Left cardiac atrium (tissue), 4 donors: ENCODE results near the gene MARK4. TPM values are rescaled to one million over a fixed set of nuclear protein-coding genes. Genes with fewer than 3 reads are reported as not detected.
"Not testable (repeated sequence)": the region's sequence is repeated elsewhere in the genome, so short reads cannot be mapped to it uniquely, and the experiment has no call there.

Source experiments
- ATAC-seq, 2 donors: fragments of 200-7000 bp; cut with Tn5 transposase; one replicate each; pipeline ENCODE4 v1.9.1; 2020; ENCODE audit warnings: mild to moderate bottlenecking in 2 of 2, moderate library complexity in 2 of 2
- DNase-seq: peaks from one replicate; pipeline ENCODE4 v3.0.0-alpha.2; 2020
- intact Hi-C, 2 donors: fragments of 100-400 bp; cut with DNase I; formaldehyde crosslinking; loops; one replicate each; pipeline versions ENCODE4 v1.14.1 to v1.15.1; 2022 to 2023
- long read RNA-seq: library from polyadenylated mRNA; unstranded; transcript quantifications from one replicate; pipeline ENCODE4 v2.0.0, GENCODE V29; 2021
- total RNA-seq, 2 donors: library from RNA; stranded (reverse); fragmentation: NEBNext Ultra II Directional; extraction: Animal tissue kit (Norgen Biotek cat#: 25700); gene quantifications; one replicate each; pipeline ENCODE4 v1.2.1, GENCODE V29; 2021
- donor health status: DM: no; HTN: yes; CAD: no.
- donor health status: DM: no; HTN: yes; CAD: no; lungs with severe emphysema.
- donor health status: DM: yes; HTN: yes; CAD: no.
- donor health status: Dilated cardiomyopathy.

MARK4 gene
- 10 to 100 TPM; 30.2 to 38.8 TPM for total RNA-seq
- long read RNA-seq, partial matches to known transcripts = 5 of 6 reads
- long read RNA-seq, other reads (novel, unspliced or antisense) = 1 of 6 reads

DNA sequence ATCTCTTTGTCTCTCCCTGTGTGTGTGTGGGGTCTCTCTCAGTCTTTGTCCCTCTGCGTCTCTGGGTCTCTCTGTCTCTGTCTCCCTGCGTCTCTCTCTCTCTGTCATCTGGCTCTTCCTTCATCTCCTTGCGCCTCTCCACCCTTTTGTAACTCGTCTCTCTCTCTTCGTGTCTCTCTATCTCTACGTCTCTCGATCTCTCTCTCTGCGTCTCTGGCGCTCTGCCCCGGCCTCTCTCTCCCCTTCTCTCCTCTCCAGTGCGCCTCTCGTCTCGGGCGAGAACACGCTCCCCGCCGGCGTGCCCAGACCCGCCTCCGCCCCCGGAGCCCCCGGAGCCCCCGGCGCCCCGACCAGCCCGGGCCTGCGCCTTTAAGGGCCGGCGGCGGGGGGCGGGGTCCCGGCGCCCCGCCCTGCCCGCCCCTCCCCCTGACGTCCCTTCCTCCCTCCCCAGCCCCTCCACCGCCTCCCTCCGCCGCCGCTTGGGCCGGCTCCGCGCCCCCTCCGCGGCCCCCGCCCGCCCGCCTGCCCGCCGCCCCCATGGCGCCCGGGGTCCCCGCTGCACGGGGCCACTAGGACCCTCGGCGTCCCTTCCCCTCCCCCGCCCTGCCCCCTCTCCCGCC is at the start of gene MARK4:
Gene MARK4, plus strand, starts transcription at position 440 of the 620 bp plus-strand sequence. CDS start 318 bp downstream, outside the sequence.
- ATAC-seq (peak; percentile 81 to 88), DNase-seq (peak; percentile 61)
- intact Hi-C loops = no loop called here

DNA sequence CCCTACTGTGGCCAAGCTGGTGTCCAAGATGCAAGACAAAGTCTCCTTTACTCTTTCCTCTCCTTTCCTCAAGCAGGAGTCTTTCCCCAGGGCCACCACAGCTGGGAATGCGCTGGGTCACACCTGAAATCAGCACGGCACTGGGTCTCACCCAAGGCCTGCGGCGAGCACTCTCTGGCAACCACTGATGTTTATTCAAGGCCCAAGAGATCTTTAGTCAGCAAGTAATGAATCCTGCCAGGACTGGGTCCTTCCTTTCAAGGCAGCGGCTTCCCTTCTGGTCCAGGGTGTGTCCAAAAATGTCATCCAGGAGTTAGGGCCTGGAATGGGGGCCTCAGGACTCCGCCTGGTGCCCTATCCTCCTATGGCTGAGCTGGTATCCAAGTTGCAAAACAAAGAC is 48.4 kb upstream of the MARK4 start:
- DNase-seq = no peak
- no peak for ATAC-seq
- intact Hi-C loops = no loop called here

DNA sequence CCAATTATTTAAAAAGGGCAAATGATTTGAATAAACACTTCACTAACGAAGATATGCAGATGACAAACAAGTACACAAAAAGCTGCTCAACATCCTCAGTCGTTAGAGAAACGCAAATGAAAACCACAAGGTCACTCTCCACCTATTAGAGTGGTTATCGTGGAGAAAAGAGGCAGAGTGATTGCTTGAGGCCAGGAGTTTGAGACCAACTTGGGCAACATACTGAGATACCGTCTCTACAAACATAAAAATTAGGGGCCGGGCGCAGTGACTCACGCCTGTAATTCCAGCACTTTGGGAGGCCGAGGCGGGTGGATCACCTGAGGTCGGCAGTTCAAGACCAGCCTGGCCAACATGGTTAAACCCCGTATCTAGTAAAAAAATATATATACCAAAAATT is 45.3 kb upstream of the MARK4 start:
- ATAC-seq (no peak), DNase-seq (no peak)
- intact Hi-C loops = no loop called here

DNA sequence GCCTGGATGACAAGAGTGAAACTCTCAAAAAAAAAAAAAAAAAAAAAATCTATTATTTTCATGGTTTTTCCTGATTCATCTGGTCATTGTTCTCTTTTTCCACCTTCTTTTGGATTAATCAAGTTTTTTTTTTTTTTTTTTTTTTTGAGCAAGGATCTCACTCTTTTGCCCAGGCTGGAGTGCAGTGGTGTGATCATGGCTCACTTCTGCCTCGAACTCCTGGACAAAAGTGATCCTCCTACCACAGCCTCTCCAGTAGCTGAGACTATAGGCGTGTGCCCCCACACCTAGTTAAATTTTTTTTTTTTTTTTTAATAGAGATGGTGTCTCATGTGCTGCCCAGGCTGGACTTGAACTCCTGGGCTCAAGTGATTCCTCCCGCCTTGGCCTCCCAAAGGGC is 44.7 kb upstream of the MARK4 start:
- intact Hi-C loops = no loop called here
- no peak for DNase-seq
- no peak for ATAC-seq

DNA sequence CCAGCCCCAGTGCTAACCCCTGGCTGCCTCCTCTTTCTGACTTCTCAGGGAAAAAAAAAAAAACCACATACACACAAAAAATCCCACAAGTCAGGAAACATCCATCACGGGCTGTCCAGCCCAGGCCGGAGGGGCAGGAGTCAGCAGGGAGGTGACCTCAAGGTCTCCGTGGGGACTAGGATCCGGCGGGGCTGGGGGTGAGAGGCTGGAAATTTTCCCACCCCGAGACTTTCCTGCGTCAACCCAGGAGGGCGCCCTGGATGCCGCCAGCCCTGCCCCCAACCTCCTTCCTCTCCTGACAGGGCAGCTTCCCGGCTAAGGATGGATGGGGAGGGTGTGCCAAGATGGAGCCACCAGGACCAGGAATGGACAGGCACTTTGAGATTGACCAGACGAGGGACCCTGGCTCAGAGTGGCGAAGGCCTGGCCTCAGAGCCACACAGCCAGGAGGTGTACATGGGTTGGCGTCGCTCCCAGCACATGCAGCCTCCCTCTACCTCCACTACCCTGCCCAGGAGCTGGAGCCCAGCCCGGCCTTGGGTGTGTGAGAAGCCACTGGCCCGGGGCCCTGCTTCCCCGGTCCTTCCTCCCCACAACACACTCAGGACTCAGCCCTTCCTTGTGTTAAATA is 39.2 kb upstream of the MARK4 start:
- ATAC-seq (peak; percentile 63 to 87), DNase-seq (peak; percentile 80)
- intact Hi-C loops = no loop called here

DNA sequence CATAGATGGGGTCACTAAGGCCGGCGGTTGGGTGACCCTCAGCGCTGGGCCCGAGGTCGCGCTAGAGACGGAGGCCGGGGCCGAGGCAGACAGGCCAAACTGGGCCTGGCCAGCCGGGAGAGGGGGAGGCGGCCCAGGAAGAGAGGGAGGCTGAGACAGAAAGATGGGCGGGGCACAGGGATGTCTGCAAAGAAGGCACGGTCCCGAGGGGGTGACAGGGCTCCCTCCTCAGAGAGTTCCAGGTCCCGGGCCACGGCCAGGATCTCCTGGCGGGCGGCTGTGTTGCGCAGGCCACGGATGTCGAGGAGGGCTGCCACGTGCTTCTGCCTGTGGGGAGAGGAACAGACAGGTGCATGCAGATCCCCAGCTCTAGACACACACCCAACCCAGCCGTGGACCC is 38.0 kb upstream of the MARK4 start:
- DNase-seq (no peak), ATAC-seq (no peak)
- intact Hi-C loops = no loop called here

DNA sequence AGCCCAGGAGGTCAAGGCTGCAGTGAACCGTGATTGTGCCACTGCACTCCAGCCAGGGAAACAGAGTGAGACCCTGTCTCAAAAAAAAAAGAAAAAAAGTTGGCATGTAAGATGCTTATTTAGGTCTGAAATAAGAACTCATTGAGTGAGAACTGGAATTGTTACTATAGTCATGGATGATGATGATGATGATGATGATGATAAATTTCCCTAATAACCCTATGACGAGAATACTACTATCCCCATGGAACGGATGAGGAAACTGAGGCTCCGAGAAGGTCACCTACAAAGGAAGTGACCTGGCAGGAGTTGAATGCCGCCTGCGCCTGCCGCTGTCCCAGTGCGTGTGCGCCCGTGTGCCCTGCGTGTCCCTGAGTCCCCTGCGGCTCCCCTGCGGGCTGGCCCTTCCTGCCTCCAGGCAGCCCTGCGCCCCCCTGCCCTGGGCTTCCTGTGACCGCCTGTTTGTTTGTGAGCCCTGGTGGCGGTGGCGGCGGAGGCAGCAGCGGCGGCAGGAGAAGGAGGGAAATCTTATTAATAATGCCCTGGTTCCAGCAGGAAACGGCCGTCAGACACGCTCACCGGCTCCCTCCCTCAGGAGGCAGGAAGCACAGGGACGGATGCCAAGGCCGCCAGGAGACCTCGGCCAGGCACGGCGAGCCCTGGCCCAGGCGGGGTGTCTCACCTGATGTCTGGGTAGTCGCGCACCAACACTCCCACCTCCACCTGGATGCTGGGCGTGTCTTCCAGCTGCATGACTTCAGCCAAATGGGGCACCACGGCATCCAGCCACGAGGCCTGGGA is 35.5 kb upstream of the MARK4 start:
- ATAC-seq (no peak), DNase-seq (peak; percentile 43)
- intact Hi-C loops = no loop called here

DNA sequence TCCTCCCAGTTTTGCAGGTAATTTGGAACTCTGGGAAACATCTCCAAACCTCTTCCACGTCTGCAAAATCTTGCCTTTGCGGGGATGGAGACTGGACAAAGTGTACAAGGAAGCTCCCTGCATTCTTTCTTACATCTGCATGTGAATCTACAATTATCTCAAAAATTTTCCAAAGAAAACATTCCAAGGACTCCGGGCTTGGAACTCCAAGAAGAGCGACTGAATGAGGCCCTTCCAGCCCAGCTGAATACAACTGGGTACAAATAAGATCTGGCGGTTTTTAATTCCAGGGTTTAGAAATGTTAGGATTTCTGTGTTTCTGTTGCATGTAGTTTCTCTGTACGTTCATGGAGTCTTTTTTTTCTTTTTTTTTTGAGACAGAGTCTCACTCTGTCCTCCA is 34.4 kb upstream of the MARK4 start:
- intact Hi-C loops = no loop called here
- DNase-seq (no peak), ATAC-seq (no peak)

DNA sequence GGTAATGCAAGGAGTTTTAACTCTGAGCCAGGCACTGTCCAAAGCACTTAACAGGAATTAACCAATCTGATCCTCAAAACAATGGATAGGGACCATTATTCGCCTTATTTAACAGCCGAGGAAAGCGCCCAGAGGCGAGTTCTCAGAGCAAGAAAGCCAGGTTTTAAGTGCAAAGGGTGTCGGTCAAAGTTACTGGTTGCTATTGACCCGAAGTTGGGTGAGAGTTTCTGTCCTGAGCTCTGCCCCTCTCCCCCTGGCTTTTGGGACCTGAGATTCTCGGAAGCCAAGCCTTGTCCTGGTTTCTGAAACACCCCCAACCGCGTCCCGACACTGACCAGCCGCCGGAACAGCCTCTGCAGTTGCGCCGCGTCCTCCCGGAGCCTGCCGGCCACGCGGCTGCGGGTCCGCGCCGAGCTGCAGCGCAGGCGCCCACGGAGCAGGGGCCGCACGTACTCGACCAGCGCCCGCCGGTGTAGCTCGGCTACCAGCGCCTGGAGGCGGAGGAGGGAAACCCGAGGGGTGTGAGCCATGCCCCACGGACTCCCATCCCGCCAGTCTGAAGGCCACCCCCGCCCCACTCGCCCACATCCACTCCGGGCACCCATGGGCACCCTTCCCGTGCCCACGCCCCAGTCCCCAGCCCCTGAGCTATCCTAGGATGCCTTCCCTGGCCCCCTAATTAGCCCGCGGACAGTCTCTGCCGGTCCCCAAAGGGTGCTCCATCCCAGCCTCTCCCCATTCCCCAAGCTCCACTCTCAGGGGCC is 33.7 kb upstream of the MARK4 start:
- no peak for DNase-seq
- ATAC-seq = peak in 1 of 2 donors; percentile 49
- intact Hi-C loops = no loop called here

DNA sequence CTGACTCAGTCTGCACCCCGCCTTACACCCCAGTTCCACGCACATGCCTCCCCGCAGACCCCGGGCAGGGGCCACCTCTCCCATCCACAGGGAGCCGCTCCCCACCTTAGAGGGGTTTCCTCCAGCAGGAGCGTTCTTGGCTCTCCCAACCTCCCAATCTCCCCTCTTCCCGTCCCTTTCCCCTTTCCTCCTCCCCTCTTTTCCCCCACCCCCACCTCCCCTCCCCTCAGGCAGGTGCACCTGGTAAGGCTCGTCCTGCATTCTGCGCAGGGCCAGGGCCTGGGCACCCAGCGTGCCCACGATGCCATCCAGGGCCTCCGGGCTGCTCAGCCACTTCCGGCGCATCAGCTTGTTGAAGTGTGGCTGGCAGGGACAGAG is 33.1 kb upstream of the MARK4 start:
- intact Hi-C loops = no loop called here
- ATAC-seq (no peak), DNase-seq (no peak)

DNA sequence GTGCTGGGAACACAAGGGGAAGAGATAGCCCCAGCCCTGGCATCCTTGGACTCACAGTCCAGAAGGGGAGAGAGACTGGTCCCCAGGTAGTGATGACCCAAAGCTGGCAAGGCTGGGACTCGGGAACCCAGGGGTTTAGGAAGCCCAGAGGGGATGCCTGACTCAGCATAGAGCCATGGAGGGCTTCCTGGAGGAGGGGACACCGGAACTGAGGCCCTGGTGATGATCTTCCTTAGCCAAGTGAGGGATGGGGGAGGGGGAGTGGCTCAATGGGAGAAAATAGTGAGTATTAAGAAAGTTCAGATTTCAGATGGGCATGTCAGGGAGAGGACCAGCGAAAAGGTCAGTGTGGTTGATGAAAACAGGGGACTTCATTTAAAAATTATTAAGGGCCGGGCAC is 32.6 kb upstream of the MARK4 start:
- intact Hi-C loops = no loop called here
- ATAC-seq (no peak), DNase-seq (no peak)

DNA sequence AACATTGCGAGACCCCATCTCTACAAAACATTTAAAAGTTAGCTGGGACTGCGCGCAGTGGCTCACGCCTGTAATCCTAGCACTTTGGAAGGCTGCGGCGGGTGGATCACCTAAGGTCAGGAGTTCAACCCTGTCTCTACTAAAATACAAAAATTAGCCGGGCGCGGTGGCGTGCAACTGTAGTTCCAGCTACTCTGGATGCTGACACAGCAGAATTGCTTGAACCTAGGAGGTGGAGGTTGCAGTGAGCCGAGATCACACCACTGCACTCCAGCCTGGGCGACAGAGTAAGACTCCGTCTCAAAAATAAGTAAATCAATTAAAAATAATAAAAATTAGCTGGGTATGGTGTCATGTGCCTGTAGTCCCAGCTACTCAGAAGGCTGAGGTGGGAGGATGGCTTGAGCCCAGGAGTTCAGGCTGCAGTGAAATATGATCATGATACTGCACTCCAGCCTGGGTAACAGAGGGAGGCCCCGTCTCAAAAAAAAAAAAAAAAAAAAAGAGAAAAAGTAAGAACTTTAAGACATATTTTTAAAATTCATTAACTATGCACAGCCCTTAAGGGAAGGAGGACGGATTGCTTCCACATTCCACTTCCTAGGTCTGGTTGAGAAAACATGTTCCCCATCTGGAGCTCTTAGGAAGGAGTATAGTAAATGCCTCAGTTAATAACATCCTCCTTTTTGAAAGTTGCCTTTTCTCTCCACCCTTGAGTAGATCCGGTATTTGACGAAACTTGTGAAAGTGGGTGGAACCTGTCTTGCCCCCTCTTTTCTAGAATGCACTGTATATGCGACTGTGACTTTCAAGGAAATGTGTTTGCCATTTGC is 31.9 kb upstream of the MARK4 start:
- ATAC-seq (no peak), DNase-seq (no peak)
- intact Hi-C loops = no loop called here

DNA sequence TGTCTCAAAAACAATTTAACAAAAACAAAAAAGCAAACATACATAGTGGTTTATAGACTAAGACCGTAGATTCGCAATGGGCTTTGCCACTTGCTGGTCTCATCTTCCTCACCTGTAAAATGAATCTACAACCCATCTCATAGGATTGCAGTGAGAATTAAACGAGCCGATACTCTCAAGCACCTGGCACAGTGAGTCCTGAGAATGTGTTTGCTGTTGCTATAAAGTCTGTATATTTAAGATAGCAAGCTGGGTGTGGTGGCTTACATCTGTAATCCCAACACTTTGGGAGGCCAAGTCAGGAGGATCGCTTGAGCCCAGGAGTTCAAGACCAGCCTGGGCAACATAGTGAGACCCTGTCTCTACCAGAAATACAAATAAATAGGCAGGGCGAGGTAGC is 28.3 kb upstream of the MARK4 start:
- DNase-seq (no peak), ATAC-seq (no peak)
- intact Hi-C loops = no loop called here

DNA sequence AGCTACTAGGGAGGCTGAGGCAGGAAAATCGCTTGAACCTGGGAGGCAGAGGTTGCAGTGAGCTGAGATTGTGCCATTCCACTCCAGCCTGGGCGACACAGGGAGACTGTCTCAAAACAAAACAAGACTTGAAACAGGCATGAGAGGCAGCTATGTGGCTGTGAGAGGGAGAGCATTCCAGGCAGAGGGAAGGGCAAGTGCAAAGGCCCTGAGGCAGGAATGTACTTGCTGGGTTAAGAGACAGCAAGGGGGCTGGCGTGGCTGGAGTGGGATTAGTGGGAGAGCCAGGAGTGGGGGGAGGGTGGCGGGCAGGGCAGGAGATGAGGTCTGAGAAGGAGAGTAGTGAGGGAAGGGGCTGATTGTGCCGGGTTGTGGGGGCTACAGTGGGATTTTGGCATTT is 27.2 kb upstream of the MARK4 start:
- DNase-seq (no peak), ATAC-seq (no peak)
- intact Hi-C loops = no loop called here

DNA sequence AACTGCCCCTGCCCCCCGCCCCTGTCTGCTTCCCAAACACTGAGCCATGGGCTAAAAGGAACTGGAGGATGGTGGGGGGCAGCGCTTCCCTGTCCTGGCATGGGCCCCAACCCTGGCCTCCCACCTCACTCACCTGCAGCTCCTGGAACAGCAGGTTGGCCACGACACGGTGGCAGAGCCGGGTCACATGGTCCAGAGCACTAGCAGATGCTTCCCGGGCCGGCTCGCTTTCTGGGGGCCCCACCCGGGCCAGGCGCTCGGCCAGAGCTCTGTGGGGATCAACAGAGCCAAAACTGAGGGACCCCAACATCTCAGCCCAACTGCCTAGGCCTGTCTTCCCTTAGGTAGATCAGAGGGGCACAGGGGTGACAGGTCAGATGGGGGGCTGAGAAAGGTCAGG is 26.4 kb upstream of the MARK4 start:
- no peak for DNase-seq
- no peak for ATAC-seq
- intact Hi-C loops = no loop called here

DNA sequence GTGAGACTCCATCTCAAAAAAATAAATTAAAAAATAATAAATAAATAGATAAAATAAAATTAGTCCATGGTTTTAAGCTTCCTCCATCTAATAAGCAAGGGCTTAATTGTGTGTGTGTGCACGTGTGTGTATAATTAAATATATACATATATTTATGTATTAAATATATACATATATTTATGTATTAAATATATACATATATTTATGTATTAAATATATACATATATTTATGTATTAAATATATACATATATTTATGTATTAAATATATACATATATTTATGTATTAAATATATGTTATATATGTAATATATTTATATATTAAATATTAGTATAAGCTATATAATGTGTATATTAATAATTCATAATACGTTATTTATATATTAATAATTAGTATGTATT is 22.0 kb upstream of the MARK4 start:
- intact Hi-C loops, ATAC-seq, DNase-seq: not testable (repeated sequence)

DNA sequence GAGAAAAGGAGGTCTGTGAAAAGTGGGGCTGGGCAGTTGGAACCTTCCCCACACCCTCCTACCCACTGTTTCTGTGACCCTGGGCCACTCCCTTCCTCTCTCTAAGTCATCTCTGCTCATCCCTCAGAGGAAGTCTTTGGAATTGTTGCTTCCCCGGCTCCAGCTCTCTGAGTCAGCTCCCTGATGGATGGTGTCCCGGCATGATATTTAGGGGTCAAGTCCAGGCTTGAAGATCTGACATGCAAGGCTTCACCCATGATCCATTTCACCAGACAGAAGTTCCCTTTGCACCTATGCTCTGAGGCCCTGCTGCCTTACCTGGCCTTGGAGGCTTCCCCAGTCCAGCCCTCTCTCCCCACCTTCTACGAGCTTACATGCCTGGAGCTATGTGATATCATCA is 19.2 kb upstream of the MARK4 start:
- DNase-seq (no peak), ATAC-seq (no peak)
- intact Hi-C loops = no loop called here

DNA sequence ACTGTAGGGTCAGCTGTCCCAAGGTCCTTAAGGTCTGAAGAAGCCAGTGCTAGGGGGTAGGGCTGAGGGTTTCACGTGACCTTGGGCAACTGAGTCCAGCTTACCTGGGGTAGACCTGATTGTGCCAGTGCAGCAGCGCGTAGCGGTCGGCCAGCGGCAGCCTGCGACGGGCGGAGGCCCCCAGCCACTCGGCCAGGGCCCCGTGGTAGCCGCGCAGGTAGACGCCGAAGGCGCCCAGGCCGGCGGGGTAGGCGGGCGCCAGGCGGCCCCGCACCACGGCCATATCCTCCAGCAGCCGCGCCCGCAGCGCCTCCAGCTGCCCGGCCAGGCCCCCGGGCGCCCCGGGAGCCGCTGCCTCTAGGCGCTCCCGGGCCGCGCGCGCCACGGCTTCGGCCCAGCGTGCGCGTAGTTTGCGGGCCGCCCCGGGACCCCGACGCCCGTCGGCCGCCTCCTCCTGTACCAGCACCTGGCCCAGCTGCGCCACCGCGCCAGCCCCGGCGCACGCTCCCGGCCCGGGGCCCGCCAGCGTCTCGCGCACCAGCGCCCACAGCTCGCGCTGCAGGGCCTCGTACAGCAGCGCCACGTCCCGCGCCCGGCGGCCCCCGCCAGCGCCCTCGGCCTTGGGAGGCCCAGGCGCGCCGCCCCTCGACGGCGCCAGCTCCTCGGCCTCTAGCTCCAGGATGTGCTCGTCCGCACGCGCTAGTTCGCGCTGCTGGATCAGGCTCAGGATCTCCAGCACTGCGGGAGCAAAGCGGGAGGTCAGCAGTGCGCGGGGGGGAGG is 16.8 kb upstream of the MARK4 start:
- intact Hi-C loops = no loop called here
- no peak for ATAC-seq
- no peak for DNase-seq
